ENCODE measurements around the gene PRCD.

DNA sequence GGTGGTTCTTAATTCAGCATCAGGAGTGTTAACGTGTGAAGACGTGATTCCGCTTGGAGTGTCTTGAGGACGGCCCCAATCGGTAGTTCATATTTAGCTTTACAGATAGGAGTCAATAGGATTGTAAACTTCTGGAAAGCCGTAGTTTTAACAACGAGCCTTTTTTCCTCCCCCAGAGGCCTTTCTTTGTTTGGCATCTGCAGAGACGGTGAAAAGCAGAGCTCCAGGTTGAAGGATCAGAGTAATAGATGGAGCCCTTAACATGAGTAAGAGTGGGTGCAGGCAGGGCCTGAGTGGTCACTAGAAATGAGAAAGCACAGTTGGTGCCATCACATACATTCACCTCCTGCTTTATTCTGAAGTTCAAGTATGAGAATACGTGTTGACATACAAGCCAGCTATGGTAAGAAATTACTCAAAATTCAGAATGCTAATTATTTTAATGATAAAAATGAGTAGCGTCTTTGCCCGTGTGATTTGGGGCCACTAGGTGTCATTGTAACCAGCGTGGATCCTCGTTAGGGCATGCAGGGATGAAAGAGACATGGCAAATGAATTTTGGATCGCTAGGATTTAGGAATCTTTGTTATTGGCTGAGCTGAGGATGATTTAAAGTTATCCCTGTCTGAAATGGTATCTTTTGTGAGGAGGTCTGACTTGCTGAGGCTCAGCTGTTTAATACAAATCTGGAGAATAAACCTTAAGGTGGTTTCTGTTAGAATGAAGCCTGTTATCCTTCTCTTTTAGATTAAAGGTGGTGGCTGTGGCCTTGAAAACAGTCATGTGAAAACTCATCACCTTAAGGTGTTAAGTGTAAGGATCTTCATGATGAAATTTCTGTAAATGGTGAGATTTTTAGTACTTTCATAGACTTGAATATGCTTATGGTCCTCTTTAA is 18.6 kb downstream of the PRCD start:
- peak in 5 of 6 experiments; percentile 14 to 55 (median 40) for TF ChIP-seq CTCF (IDR thresholded peaks at IDR 0.05)
- no peak for TF ChIP-seq POLR2A (IDR thresholded peaks at IDR 0.05)

All from adrenal gland (tissue), 5 donors.